Measurements from ENCODE around the gene CATSPER1.

The CATSPER1 gene

DNA sequence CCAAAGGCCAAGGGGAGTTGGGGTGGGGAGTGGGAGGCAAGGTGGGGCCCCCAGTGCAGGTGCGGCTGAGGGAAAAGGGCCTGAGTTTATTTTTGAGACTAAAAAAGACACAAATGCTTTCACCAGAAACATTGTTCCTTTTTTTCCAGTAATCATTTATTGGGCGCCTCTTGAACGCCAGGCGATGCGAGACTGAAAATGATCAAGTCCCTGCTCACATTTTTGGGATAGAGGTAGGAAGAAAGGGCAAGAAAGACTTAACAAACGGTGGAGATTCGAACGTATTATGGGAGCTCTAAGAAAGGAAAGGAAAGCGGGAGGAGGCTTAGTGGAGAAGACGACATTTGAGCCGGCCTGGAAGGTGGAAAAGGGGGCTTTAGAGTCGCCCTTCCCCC is 25.1 kb upstream of the CATSPER1 start:
- TF ChIP-seq, protein P1, sequence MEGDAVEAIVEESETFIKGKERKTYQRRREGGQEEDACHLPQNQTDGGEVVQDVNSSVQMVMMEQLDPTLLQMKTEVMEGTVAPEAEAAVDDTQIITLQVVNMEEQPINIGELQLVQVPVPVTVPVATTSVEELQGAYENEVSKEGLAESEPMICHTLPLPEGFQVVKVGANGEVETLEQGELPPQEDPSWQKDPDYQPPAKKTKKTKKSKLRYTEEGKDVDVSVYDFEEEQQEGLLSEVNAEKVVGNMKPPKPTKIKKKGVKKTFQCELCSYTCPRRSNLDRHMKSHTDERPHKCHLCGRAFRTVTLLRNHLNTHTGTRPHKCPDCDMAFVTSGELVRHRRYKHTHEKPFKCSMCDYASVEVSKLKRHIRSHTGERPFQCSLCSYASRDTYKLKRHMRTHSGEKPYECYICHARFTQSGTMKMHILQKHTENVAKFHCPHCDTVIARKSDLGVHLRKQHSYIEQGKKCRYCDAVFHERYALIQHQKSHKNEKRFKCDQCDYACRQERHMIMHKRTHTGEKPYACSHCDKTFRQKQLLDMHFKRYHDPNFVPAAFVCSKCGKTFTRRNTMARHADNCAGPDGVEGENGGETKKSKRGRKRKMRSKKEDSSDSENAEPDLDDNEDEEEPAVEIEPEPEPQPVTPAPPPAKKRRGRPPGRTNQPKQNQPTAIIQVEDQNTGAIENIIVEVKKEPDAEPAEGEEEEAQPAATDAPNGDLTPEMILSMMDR (IDR thresholded peaks at IDR 0.05) = no peak
- peaks cover 14% of the 10 kb centered on the region for H3K27me3 Mint-ChIP-seq (ENCODE audit: low read depth, poor library complexity)
- H3K9me3 Mint-ChIP-seq = no peaks in the 10 kb centered on the region
- peaks cover 31% of the 10 kb centered on the region for H3K36me3 Mint-ChIP-seq (ENCODE audit: low read depth)
- peak overlapping the region; percentile 89 for H3K4me3 Mint-ChIP-seq
- peaks cover 65% of the 10 kb centered on the region for H3K4me1 Mint-ChIP-seq
- DNase-seq = no peak
- H3K27ac Mint-ChIP-seq = peak overlapping the region; percentile 98

DNA sequence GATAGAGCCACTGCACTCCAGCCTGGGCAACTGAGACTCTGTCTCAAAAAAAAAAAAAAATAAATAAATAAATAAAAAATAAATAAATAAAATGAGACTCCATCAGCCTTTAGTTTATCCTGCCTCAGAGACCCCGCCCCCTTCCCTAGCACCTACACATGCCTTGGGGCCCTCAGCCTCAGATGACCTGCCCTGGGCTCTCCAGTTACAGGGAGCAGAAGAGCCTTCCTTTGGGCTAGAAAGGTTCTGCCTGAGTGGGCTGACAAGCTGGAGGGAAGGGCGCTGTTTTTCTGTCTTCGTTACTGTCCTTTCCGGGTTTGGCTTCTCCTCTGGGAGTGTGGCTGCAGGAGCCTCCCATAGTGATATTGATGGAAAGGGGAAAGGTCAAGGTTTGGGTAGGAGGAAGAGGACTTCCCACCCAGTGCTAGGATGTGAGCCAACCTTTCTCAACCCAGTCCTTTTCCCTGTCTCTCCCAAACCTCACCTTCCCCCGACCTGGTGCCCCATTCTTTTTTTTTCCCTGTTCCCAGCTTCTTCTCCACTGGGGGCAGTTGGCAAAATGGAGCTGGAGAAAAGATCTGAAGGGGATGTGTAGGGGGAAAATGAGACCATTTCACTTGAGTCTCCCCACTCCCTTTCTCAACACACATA is 24.4 kb upstream of the CATSPER1 start:
- TF ChIP-seq, protein P1 (IDR thresholded peaks at IDR 0.05) = no peak
- Mint-ChIP-seq H3K4me1 (peaks cover 67% of the 10 kb centered on the region), H3K4me3 (peak overlapping the region; percentile 89), H3K27me3 (ENCODE audit: low read depth, poor library complexity) (peaks cover 14% of the 10 kb centered on the region), H3K27ac (peak overlapping the region; percentile 98), H3K9me3 (no peaks in the 10 kb centered on the region), H3K36me3 (ENCODE audit: low read depth) (peaks cover 25% of the 10 kb centered on the region)
- peak; percentile 46 for DNase-seq

DNA sequence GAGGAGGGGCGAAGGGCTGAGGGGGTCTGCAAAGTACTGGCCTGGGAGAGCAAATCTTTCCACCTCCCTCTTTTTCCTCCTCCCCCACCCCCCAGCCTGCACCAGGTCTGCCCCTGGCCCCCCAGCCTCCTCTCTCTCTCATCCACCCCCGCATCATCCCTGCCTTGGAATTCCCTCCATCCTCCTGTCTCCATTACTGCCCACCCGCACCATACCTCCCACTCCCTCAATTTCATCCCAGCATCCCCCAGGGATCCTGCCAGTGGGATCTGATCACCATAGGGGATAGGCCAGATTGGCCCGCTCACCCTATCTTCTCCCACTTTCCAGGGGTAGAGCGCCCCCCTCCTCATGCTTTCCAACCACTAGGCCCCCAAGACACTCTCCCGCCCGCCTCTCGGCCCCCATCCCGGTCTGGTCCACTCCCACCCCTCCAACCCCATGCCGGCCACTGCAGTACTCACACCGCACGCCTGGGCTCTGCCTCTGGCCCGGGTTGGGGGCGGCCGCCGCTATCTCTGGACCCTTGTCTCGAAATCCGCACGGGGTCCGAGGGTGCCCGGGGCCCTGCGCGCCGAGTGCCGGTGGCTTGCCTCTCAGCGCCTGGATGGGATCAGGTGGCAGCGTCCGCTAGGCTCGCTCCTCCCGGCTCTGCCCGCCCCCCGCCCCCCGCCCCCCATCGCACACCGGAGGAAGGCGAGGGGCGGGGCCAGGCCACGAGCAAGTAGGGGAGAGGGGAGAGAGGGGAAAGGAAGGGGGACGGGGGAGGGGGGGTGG is 22.5 kb upstream of the CATSPER1 start, which contains the start of gene GAL3ST3:
Gene GAL3ST3 (minus strand): TSS at position 615 of the 777 bp plus-strand sequence. CDS start 3,746 bp downstream, outside the sequence.
- H3K27ac Mint-ChIP-seq = no peak within 1 kb of the TSS
- no peaks in the 10 kb centered on the region for H3K9me3 Mint-ChIP-seq
- peaks cover 23% of the 10 kb centered on the region for H3K36me3 Mint-ChIP-seq (ENCODE audit: low read depth)
- peak; percentile 70 for DNase-seq
- H3K4me1 Mint-ChIP-seq = peaks cover 73% of the 10 kb centered on the region
- peak within 1 kb of the TSS; percentile 83 for H3K4me3 Mint-ChIP-seq
- TF ChIP-seq, protein P1 (IDR thresholded peaks at IDR 0.05) = no peak
- peaks cover 8% of the 10 kb centered on the region for H3K27me3 Mint-ChIP-seq (ENCODE audit: low read depth, poor library complexity)

DNA sequence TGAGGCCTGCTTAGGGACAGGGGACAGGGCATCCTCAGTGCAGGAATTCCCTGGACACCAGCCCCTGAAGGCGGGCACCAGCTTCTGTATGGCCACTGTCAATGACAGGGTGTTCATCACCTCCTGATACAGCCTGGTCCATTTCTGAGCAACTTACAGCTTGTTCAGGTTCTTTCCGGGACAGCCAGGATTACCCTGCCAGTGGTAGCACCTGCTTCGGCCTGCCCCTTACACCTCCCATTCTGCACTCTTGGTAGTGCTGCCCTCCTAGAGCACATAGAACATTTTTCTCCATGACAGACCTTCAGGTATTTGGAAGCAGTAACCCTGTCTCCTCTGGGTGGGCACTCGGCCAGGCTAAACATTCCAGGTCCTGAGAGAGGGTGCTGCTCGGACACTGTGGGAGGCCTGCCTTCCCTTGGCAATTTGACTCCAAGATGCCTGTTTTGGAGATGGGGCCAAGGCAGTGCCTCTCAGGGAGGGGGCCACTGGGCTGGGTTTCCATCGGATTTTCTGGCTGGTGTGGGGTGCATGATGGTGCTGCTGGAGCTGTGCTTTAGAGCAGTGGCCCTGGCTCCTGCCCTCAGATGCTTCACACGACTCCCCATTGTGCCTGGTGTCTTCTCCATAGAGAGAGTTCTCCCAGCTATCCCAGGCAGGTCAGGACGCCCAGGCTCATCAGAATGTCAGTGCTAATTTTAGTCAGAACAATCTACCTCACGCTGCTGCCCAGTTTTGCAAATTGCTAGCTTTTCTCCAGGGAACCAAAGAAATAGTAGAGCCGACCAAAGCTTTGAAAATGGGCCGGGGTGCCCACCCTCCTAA is 21.5 kb upstream of the CATSPER1 start:
- H3K4me1 Mint-ChIP-seq = peaks cover 64% of the 10 kb centered on the region
- TF ChIP-seq, protein P1 (IDR thresholded peaks at IDR 0.05) = no peak
- H3K36me3 Mint-ChIP-seq (ENCODE audit: low read depth) = peaks cover 22% of the 10 kb centered on the region
- H3K9me3 Mint-ChIP-seq = no peaks in the 10 kb centered on the region
- peak overlapping the region; percentile 83 for H3K4me3 Mint-ChIP-seq
- no peak for DNase-seq
- no peak overlapping the region for H3K27ac Mint-ChIP-seq
- peaks cover 8% of the 10 kb centered on the region for H3K27me3 Mint-ChIP-seq (ENCODE audit: low read depth, poor library complexity)

DNA sequence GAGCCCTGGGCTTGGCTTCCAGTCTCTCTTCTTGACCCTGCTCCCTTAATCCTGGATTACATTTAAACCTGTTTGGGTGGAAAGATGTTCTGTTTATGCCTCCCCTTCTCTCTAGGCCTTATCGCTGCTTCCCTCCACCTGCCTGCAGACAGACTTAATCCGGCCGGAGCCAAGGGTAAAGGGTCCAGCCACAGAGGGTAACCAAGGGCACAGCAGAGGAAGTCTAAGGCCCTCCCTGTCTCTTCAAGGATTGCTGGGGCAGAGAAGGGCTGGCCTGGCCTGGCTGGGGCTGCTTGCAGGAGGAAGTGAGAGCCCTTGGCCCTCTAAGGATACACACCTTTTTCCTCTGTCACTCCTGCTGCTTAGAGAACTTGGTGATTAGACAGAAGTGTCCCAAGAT is 20.6 kb upstream of the CATSPER1 start:
- H3K9me3 Mint-ChIP-seq = no peaks in the 10 kb centered on the region
- peak overlapping the region; percentile 15 for H3K4me3 Mint-ChIP-seq
- TF ChIP-seq, protein P1 (IDR thresholded peaks at IDR 0.05) = no peak
- H3K27me3 Mint-ChIP-seq (ENCODE audit: low read depth, poor library complexity) = peaks cover 8% of the 10 kb centered on the region
- no peak for DNase-seq
- peaks cover 57% of the 10 kb centered on the region for H3K4me1 Mint-ChIP-seq
- no peak overlapping the region for H3K27ac Mint-ChIP-seq
- peaks cover 20% of the 10 kb centered on the region for H3K36me3 Mint-ChIP-seq (ENCODE audit: low read depth)
